HepG2 (cell line): Measurements from ENCODE around the gene CADM1. TPM values are rescaled to one million over a fixed set of nuclear protein-coding genes. Genes with fewer than 3 reads are reported as not detected.

Experiments used
- BHLHE40 ChIP-seq: IDR thresholded peaks from 2 replicates; pipeline ENCODE4 v1.6.1; 2011; ENCODE audit warnings: low read length, improper control_type of control experiment
- GATAD1 ChIP-seq: IDR thresholded peaks from 2 replicates; pipeline ENCODE4 v1.6.1; 2016; ENCODE audit warnings: missing genetic modification reagents, missing compliant biosample characterization
- GMEB2 ChIP-seq: IDR thresholded peaks from 2 replicates; pipeline ENCODE4 v1.6.1; 2016; ENCODE audit warnings: missing biosample characterization, missing genetic modification reagents, low read depth
- HIC2 ChIP-seq: sonication (generic); formaldehyde crosslinking; IDR thresholded peaks from 2 replicates; pipeline ENCODE4 v1.9.0; 2022; ENCODE audit warnings: low read depth, missing genetic modification reagents
- IRF2 ChIP-seq: IDR thresholded peaks from 2 replicates; pipeline ENCODE4 v1.6.1; 2018; ENCODE audit warnings: missing genetic modification reagents, missing compliant biosample characterization
- NAIF1 ChIP-seq: sonication (generic); formaldehyde crosslinking; IDR thresholded peaks from 2 replicates; pipeline ENCODE4 v1.5.0; 2020; ENCODE audit warnings: mild to moderate bottlenecking, missing genetic modification reagents, borderline replicate concordance
- RAD51 ChIP-seq: fragments of 450-650 bp; IDR thresholded peaks from 2 replicates; pipeline ENCODE4 v1.6.1; 2016; ENCODE audit warnings: borderline replicate concordance
- ZBTB20 ChIP-seq: sonication (generic); formaldehyde crosslinking; IDR thresholded peaks from 2 replicates; pipeline ENCODE4 v1.8.1; 2023; ENCODE audit warnings: missing genetic modification reagents, low read depth, mild to moderate bottlenecking, borderline replicate concordance
- ZBTB49 ChIP-seq: sonication (generic); formaldehyde crosslinking; IDR thresholded peaks from 2 replicates; pipeline ENCODE4 v1.4.0; 2020; ENCODE audit warnings: missing genetic modification reagents, borderline replicate concordance
- ZFP37 ChIP-seq: sonication (generic); formaldehyde crosslinking; IDR thresholded peaks from 2 replicates; pipeline ENCODE4 v1.4.0; 2020; ENCODE audit warnings: missing genetic modification reagents, borderline replicate concordance
- ZFP90 ChIP-seq: sonication (generic); formaldehyde crosslinking; IDR thresholded peaks from 2 replicates; pipeline ENCODE4 v1.8.0; 2022; ENCODE audit warnings: missing genetic modification reagents, mild to moderate bottlenecking, inconsistent platforms, borderline replicate concordance
- ZIK1 ChIP-seq: sonication (generic); formaldehyde crosslinking; IDR thresholded peaks from 2 replicates; pipeline ENCODE4 v1.5.0; 2020; ENCODE audit warnings: mild to moderate bottlenecking, low read depth, missing genetic modification reagents, borderline replicate concordance
- ZNF34 ChIP-seq: sonication (generic); formaldehyde crosslinking; IDR thresholded peaks from 2 replicates; pipeline ENCODE4 v1.4.0; 2020; ENCODE audit warnings: mild to moderate bottlenecking, missing genetic modification reagents, borderline replicate concordance
- ZNF567 ChIP-seq: sonication (generic); formaldehyde crosslinking; IDR thresholded peaks from 2 replicates; pipeline ENCODE4 v1.8.1; 2023; ENCODE audit warnings: mild to moderate bottlenecking, missing genetic modification reagents, borderline replicate concordance
- ZNF607 ChIP-seq: sonication (generic); formaldehyde crosslinking; IDR thresholded peaks from 2 replicates; pipeline ENCODE4 v1.5.1; 2020; ENCODE audit warnings: missing genetic modification reagents, mild to moderate bottlenecking, borderline replicate concordance
- ZNF646 ChIP-seq: sonication (generic); formaldehyde crosslinking; IDR thresholded peaks from 2 replicates; pipeline ENCODE4 v1.9.0; 2021; ENCODE audit warnings: mild to moderate bottlenecking, missing genetic modification reagents
- ZNF740 ChIP-seq: sonication (generic); formaldehyde crosslinking; IDR thresholded peaks from 2 replicates; pipeline ENCODE4 v1.4.0; 2020; ENCODE audit warnings: missing genetic modification reagents
- polyA plus RNA-seq, 8 experiments: library from polyadenylated mRNA; depleted of rRNA in 3 of 8; stranded (reverse) in 7 of 8; unstranded in 1 of 8; fragments of >200 nt; fragmentation: Illumina TruSeq in 4 of 8; extraction: Trizol in 4 of 8; gene quantifications; 2 replicates each; pipeline versions ENCODE4 v1.2.1 to v1.2.3, GENCODE V29; 2011 to 2016; ENCODE audit warnings: low read depth in 4 of 8, missing spikeins in 1 of 8, mixed read lengths in 1 of 8; ENCODE audit not compliant: insufficient read depth in 1 of 8
- total RNA-seq, 5 experiments: library from RNA; depleted of rRNA; stranded (reverse); fragments of >200 nt; fragmentation: Illumina TruSeq; extraction: Trizol; gene quantifications; 2 replicates each; pipeline ENCODE4 v1.2.3, GENCODE V29; 2016; ENCODE audit warnings: low read depth in 1 of 5

Gene CADM1
- total and polyA plus RNA-seq, 2 of the 13 experiments (the other 11 are each of a cell fraction or from before 2014, with no cell fraction given) = 71.3 to 122 TPM

GRCh38 chr11:115409691-115410220 lies 94.5 kb downstream of the CADM1 start (continued):
- no peak for TF ChIP-seq ZBTB20 (CRISPR knock-in tag)
- TF ChIP-seq IRF2 (CRISPR knock-in tag) = peak; percentile 62; the same call in 1 of the 2 replicates
- TF ChIP-seq ZNF607 (CRISPR knock-in tag) = no peak
- no peak for TF ChIP-seq ZNF740 (CRISPR knock-in tag)
- no peak for TF ChIP-seq ZNF646 (CRISPR knock-in tag)
- no peak for TF ChIP-seq GMEB2
- TF ChIP-seq ZIK1 (CRISPR knock-in tag) = no peak
- no peak for TF ChIP-seq ZFP90
- 0 out of 2 replicates have a peak, but pooled peaks have one; percentile 32 for TF ChIP-seq NAIF1 (CRISPR knock-in tag)
- TF ChIP-seq ZFP37 (CRISPR knock-in tag) = no peak
- no peak for TF ChIP-seq ZNF567 (CRISPR knock-in tag)
- TF ChIP-seq BHLHE40 = peak; percentile 19; the same call in 1 of the 2 replicates
- TF ChIP-seq GATAD1 (CRISPR knock-in tag) = 0 out of 2 replicates have a peak, but pooled peaks have one; percentile 17
- no peak for TF ChIP-seq ZBTB49 (CRISPR knock-in tag)
- TF ChIP-seq HIC2 (CRISPR knock-in tag) = no peak
- no peak for TF ChIP-seq RAD51
- TF ChIP-seq ZNF34 (CRISPR knock-in tag) = no peak
